CD14-positive monocyte (primary cell): ENCODE measurements around the gene SH3PXD2A. TPM values are rescaled to one million over a fixed set of nuclear protein-coding genes. Genes with fewer than 3 reads are reported as not detected.
"Not testable (repeated sequence)": the region's sequence is repeated elsewhere in the genome, so short reads cannot be mapped to it uniquely, and the experiment has no call there.

ENCODE experiments used
- DNase-seq, 3 donors: peaks; one replicate each; pipeline ENCODE4 v3.0.0-alpha.2; 2011 to 2022
- H2AFZ ChIP-seq: 2 replicates; pipeline ENCODE4 v1.6.0; 2012; ENCODE audit warnings: mild to moderate bottlenecking, low read depth, low read length, inconsistent platforms; ENCODE audit not compliant: insufficient read depth, poor library complexity, severe bottlenecking
- H3K27ac ChIP-seq, 2 donors: 1 replicate in 1 of 2; 2 replicates in 1 of 2; pipeline ENCODE4 v1.5.1; 2012 to 2013; ENCODE audit warnings: low read length in 2 of 2, control low read depth in 1 of 2, inconsistent platforms in 1 of 2, low read depth in 1 of 2, mild to moderate bottlenecking in 1 of 2
- H3K27me3 ChIP-seq, 2 donors: one replicate each; pipeline versions ENCODE4 v1.6.0 to v1.6.1; 2011 to 2013; ENCODE audit warnings: low read length in 2 of 2; ENCODE audit not compliant: control insufficient read depth in 2 of 2, insufficient read depth in 2 of 2
- H3K36me3 ChIP-seq, 2 donors: replicated peaks in 1 of 2; 1 replicate in 1 of 2; 2 replicates in 1 of 2; pipeline versions ENCODE4 v1.5.1 to v1.6.1; 2012 to 2013; ENCODE audit warnings: low read length in 2 of 2, control low read depth in 1 of 2, inconsistent platforms in 1 of 2, mild to moderate bottlenecking in 1 of 2; ENCODE audit not compliant: insufficient read depth in 2 of 2, control insufficient read depth in 1 of 2
- H3K4me1 ChIP-seq, 2 donors: 1 replicate in 1 of 2; 2 replicates in 1 of 2; pipeline versions ENCODE4 v1.5.1 to v1.6.1; 2012 to 2013; ENCODE audit warnings: low read length in 2 of 2, control low read depth in 1 of 2, inconsistent platforms in 1 of 2, mild to moderate bottlenecking in 1 of 2, moderate library complexity in 1 of 2; ENCODE audit not compliant: insufficient read depth in 2 of 2, control insufficient read depth in 1 of 2
- H3K4me2 ChIP-seq: replicated peaks from 2 replicates; pipeline ENCODE3; 2012; ENCODE audit warnings: low read length, moderate library complexity, mild to moderate bottlenecking; ENCODE audit not compliant: poor library complexity, severe bottlenecking; ENCODE audit errors: extremely low read depth
- H3K4me3 ChIP-seq, 3 experiments: fragments of 200-600 bp in 1 of 3; sonication (generic) in 1 of 3; replicated peaks in 1 of 3; 1 replicate in 2 of 3; 2 replicates in 1 of 3; pipeline ENCODE4 v1.5.1; 2011 to 2013; ENCODE audit warnings: low read length in 3 of 3, mild to moderate bottlenecking in 3 of 3, control low read depth in 2 of 3, low read depth in 2 of 3, inconsistent platforms in 1 of 3, moderate library complexity in 1 of 3
- H3K79me2 ChIP-seq: 2 replicates; pipeline ENCODE4 v1.6.0; 2012; ENCODE audit warnings: mild to moderate bottlenecking, control low read depth, inconsistent platforms, low read length, moderate library complexity; ENCODE audit not compliant: insufficient read depth
- H3K9ac ChIP-seq: 2 replicates; pipeline ENCODE4 v1.6.0; 2017; ENCODE audit warnings: low read length, mild to moderate bottlenecking; ENCODE audit not compliant: insufficient read depth, poor library complexity, severe bottlenecking
- H3K9me3 ChIP-seq, 2 donors: replicated peaks in 1 of 2; 1 replicate in 1 of 2; 2 replicates in 1 of 2; pipeline versions ENCODE4 v1.5.1 to v1.6.1; 2012 to 2013; ENCODE audit warnings: low read length in 2 of 2, control low read depth in 1 of 2; ENCODE audit not compliant: control insufficient read depth in 1 of 2, insufficient read depth in 1 of 2
- H4K20me1 ChIP-seq: 2 replicates; pipeline ENCODE4 v1.6.0; 2012; ENCODE audit warnings: mild to moderate bottlenecking, low read length, control low read depth, moderate library complexity; ENCODE audit not compliant: insufficient read depth
- H3K27ac Mint-ChIP-seq, 7 donors: one replicate each; pipeline ENCODE4 v1.8.0; 2020; ENCODE audit warnings: mild to moderate bottlenecking in 7 of 7, mixed read lengths in 7 of 7, moderate library complexity in 6 of 7, inconsistent platforms in 2 of 7
- H3K27me3 Mint-ChIP-seq, 3 donors: one replicate each; pipeline ENCODE4 v1.8.0; 2021 to 2022; ENCODE audit warnings: low read depth in 3 of 3, mild to moderate bottlenecking in 3 of 3, mixed read lengths in 3 of 3, moderate library complexity in 3 of 3, inconsistent platforms in 1 of 3
- H3K36me3 Mint-ChIP-seq, 2 donors: one replicate each; pipeline ENCODE4 v1.8.0; 2020; ENCODE audit warnings: mixed read lengths in 2 of 2, inconsistent platforms in 1 of 2, mild to moderate bottlenecking in 1 of 2
- H3K4me1 Mint-ChIP-seq: one replicate; pipeline ENCODE4 v1.8.0; 2020; ENCODE audit warnings: mild to moderate bottlenecking, mixed read lengths
- H3K4me3 Mint-ChIP-seq, 2 donors: one replicate each; pipeline ENCODE4 v1.8.0; 2020; ENCODE audit warnings: mild to moderate bottlenecking in 2 of 2, mixed read lengths in 2 of 2, moderate library complexity in 1 of 2
- H3K9me3 Mint-ChIP-seq, 7 donors: one replicate each; pipeline ENCODE4 v1.8.0; 2020 to 2022; ENCODE audit warnings: mixed read lengths in 7 of 7, mild to moderate bottlenecking in 6 of 7, moderate library complexity in 6 of 7, inconsistent platforms in 2 of 7
- CTCF ChIP-seq: fragments of 200-600 bp; IDR thresholded peaks from one replicate; pipeline ENCODE4 v1.8.0; 2022; ENCODE audit warnings: antibody characterized with exemption, mild to moderate bottlenecking
- WGBS: methylation state at CpG from one replicate; pipeline ENCODE4 v1.1.5; 2013; ENCODE audit warnings: missing lambda C conversion rate; ENCODE audit not compliant: insufficient coverage; 5-methylcytosine and 5-hydroxymethylcytosine counted together
- intact Hi-C, 2 donors: fragments of 100-400 bp; cut with micrococcal nuclease; formaldehyde crosslinking; loops; one replicate each; pipeline versions ENCODE4 v1.15.0 to v1.15.1; 2023
- polyA plus RNA-seq, 3 donors: library from polyadenylated mRNA; depleted of rRNA in 1 of 3; unstranded in 2 of 3; stranded (reverse) in 1 of 3; fragments of 300-500 nt in 2 of 3; fragments of >200 nt in 1 of 3; fragmentation: Illumina TruSeq in 2 of 3; gene quantifications; 1 replicate in 2 of 3; 2 replicates in 1 of 3; pipeline ENCODE4 v1.2.3, GENCODE V29; 2012 to 2021

Gene SH3PXD2A
- polyA plus RNA-seq, 3 donors: 0.01 to 0.76 (median 0.05) TPM

GRCh38 chr10:103776878-103777591 lies 78.3 kb downstream of the SH3PXD2A start:
- no peak for TF ChIP-seq CTCF
- Mint-ChIP-seq H3K27me3 (peaks cover 18 to 26% (median 19%) of the 10 kb centered on the region in 3 donors), H3K36me3 (no peaks in the 10 kb centered on the region), H3K4me3 (no peak overlapping the region), H3K4me1 (peaks cover 15% of the 10 kb centered on the region), H3K9me3 (peaks cover 0 to 10% (median 5%) of the 10 kb centered on the region in 7 donors), H3K27ac (no peak overlapping the region)
- no peak for DNase-seq
- Histone ChIP-seq H3K4me3 (no peak overlapping the region), H4K20me1 (no peaks in the 10 kb centered on the region), H3K9me3 (no peaks in the 10 kb centered on the region), H2AFZ (no peak overlapping the region), H3K79me2 (no peaks in the 10 kb centered on the region), H3K9ac (no peak overlapping the region), H3K4me1 (peaks cover 7 to 9% of the 10 kb centered on the region in 2 donors), H3K36me3 (no peaks in the 10 kb centered on the region), H3K27me3 (peaks cover 0 to 3% of the 10 kb centered on the region in 2 donors), H3K27ac (no peak overlapping the region), H3K4me2 (no peak overlapping the region)
- 95% methylated on average over 5 of the region's 12 CpGs for WGBS
- intact Hi-C loops: no loop called here

GRCh38 chr10:103775776-103776175 lies 79.6 kb downstream of the SH3PXD2A start:
- Mint-ChIP-seq H3K4me3 (no peak overlapping the region), H3K36me3 (no peaks in the 10 kb centered on the region), H3K27ac (no peak overlapping the region), H3K27me3 (peaks cover 22 to 34% (median 26%) of the 10 kb centered on the region in 3 donors), H3K4me1 (peaks cover 21% of the 10 kb centered on the region), H3K9me3 (peaks cover 0 to 7% (median 3%) of the 10 kb centered on the region in 7 donors)
- WGBS: 100% methylated on average over 2 of the region's 5 CpGs
- no peaks in the 10 kb centered on the region for H3K79me2 ChIP-seq
- peaks cover 0 to 7% of the 10 kb centered on the region in 2 donors for H3K27me3 ChIP-seq
- H3K9ac ChIP-seq: no peak overlapping the region
- H3K27ac ChIP-seq: no peak overlapping the region
- TF ChIP-seq CTCF: no peak
- no peak overlapping the region for H3K4me3 ChIP-seq
- no peak for DNase-seq
- H2AFZ ChIP-seq: no peak overlapping the region
- intact Hi-C loops: no loop called here
- no peaks in the 10 kb centered on the region for H3K9me3 ChIP-seq
- H3K36me3 ChIP-seq: no peaks in the 10 kb centered on the region
- no peaks in the 10 kb centered on the region for H4K20me1 ChIP-seq
- H3K4me1 ChIP-seq: peaks cover 11 to 12% of the 10 kb centered on the region in 2 donors
- H3K4me2 ChIP-seq: no peak overlapping the region

- Histone ChIP-seq H3K4me1 (peaks cover 11 to 12% of the 10 kb centered on the region in 2 donors), H2AFZ (peak overlapping the region; percentile 92), H3K9ac (peak overlapping the region; percentile 63), H3K4me3 (peak overlapping the region in 2 of 3 experiments; percentile 57 to 78), H3K4me2 (peak overlapping the region; percentile 80)
- DNase-seq, H3K79me2 ChIP-seq, intact Hi-C loops, H3K9me3 Mint-ChIP-seq, H4K20me1 ChIP-seq, H3K27ac ChIP-seq, H3K27me3 ChIP-seq, H3K9me3 ChIP-seq, H3K36me3 ChIP-seq, H3K27ac Mint-ChIP-seq, H3K36me3 Mint-ChIP-seq: not testable (repeated sequence)
- 93% methylated on average over 10 of the region's 13 CpGs for WGBS
- peaks cover 16 to 21% (median 17%) of the 10 kb centered on the region in 3 donors for H3K27me3 Mint-ChIP-seq
- peak overlapping the region; percentile 88 to 96 for H3K4me3 Mint-ChIP-seq
- H3K4me1 Mint-ChIP-seq: peaks cover 29% of the 10 kb centered on the region
Measured at GRCh38 chr10:103772846-103773245, 82.5 kb downstream of the SH3PXD2A start.
